Measurements from ENCODE around the gene NEUROD6.

GRCh38 chr7:31315758-31316157 is 24.8 kb downstream of the NEUROD6 start:
- TF ChIP-seq CTCF (conservative IDR thresholded peaks at IDR 0.05; ENCODE audit: low read length), result no peak
- TF ChIP-seq EZH2phosphoT487 (IDR thresholded peaks at IDR 0.05; ENCODE audit: borderline replicate concordance, low read depth, low read length), result no peak
